ENCODE measurements around the gene CFDP1.
"Not testable (repeated sequence)": the region's sequence is repeated elsewhere in the genome, so short reads cannot be mapped to it uniquely, and the experiment has no call there.

CFDP1 gene

DNA sequence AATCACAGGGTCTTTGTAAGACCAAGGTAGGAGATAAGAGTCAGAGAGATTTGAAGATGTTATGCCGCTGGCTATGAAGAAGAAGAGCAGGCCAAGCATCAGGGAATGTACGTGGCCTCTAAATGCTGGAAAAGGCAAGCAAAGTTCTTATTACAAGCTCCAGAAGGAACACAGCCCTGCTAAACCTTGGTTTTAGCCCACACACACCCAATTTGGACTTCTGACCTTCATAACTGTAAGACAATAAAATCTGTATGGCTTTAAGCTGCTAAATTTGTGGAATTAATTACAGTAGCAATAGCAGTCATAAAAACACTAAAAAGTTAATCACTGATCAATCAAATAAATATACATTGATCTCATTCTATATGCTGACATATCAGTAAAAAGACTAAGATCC is 25.1 kb upstream of the CFDP1 start:
- no peak for DNase-seq (ENCODE audit: low spot score)

DNA sequence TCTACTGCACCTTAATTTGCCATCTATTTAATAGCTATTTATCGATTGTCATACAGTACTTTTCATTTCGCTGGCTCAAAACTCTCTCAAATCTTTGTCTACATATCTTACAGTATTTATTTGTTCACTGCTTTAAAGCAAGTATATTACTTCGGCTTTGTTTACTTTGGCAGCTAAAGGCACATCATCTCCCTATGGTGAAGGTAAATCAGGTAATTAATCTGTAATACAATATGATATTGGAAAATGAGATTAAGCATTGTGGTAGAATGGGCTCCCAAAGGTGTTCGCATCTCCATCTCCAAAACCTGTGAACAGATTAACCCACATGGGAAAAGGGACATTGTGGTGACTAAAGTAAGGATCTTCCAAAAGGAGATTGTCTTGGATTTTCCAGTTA is 24.7 kb upstream of the CFDP1 start:
- DNase-seq (ENCODE audit: low spot score) = no peak

DNA sequence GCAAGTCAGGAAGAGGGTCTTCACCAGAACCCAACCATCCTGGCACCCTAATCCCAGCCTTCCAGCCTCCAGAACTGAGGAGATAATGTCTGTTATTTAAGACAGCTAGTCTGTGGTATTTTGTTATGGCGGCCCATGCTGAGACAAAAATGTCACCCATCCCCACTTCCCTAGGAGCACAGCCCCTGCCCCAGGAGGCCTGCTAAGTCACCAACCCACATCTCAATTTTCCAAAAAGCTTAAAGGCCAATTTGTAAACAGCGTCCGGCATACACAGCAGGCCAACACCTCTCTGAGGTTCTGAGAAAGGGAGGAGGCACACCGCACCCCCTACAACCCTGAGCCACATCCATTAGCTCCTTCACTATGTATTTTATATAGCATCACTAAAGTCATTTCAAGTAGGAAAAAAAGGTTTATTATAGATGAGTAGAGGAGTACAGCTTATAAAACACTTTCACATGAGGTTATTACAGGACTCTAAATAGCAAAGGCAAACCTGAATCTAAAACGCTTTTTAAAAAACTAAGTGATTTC is 24.2 kb upstream of the CFDP1 start:
- no peak for DNase-seq (ENCODE audit: low spot score)

DNA sequence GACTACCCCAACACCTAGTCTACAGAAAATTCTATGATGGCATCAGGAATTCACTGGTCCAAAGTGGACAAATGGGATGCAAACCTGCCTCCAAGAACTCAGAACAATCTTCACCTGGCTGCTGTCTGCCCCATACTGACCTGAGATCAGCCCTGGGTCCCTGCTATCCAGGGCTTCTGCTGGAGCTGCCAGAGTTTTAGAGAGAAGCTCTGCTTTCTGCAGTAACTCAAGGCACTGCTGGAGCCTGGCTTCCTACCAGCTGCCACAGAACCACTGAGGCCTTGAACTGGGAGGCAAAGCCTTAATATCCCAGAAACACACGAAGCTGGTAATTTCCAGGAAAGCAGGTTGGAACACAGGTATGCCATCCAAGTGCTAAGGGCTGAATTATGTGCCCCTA is 23.7 kb upstream of the CFDP1 start:
- DNase-seq (ENCODE audit: low spot score) = no peak

DNA sequence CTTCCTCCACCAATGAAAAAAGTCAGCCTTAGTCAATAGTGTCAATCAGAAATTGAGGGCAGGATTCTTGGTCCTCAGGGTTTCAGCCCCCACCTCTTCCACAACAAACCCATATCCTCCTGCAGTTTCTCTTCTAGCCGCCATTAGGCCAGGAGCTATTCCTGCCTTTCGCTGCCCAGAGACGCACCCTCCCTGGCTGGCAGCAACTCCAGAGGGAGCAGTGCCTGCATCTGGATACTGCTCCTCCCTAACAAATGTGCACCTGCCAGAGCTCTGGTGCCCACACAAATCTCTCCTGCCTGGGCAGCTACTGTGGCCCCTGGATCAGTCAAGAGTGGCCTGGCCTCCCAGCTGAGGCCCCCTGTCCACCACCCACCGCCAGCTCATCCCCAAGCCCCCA is 23.2 kb upstream of the CFDP1 start:
- not testable (repeated sequence) for DNase-seq (ENCODE audit: low spot score)

DNA sequence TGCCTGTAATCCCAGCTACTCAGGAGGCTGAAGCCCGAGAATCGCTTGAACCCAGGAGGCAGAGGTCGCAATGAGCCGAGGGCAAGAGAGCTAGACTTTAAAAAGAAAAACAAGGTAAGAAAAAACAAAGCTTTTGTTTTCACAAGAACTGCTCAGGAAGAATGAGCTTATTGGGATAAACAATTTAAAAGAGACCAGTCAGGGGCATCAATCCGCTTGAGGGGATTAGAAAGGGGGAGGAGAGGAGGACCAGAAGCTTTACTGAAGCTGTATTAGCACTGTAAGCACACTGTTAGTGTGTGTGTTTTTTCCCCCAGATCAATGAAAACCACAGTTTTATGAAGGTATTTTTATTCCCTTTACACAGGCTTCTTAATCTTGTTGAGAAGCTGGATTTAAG is 22.4 kb upstream of the CFDP1 start:
- no peak for DNase-seq (ENCODE audit: low spot score)

DNA sequence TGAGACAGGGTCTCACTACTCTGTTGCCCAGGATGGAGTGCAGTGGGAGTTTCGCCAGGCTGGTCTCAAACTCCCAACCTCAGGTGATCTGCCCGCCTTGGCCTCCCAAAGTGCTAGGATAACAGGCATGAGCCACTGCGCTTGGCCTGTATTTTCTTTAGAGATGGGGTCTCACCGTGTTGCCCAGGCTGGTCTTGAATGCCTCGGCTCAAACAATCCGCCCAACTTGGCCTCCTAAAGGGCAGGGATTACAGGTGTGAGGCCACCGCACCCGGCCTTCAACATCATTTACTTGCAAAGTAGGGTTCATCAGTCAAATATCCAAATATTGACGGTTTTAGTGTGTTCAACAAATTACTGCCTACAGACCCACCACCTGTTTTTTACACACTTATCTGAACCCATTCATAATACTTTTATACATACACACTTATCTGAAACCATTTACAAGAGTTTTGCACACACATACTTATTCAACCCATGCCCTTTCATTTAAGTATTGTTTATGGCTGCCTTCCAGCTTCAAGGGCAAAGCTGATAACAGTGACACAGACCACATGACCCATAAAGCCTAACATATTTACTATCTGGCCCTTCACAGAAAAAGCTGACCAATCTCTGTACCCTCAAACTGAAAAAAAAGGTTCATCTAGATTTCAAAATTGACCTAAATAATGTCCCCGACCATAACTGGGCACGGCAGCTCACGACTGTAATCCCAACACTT is 19.3 kb upstream of the CFDP1 start:
- no peak for DNase-seq (ENCODE audit: low spot score)

DNA sequence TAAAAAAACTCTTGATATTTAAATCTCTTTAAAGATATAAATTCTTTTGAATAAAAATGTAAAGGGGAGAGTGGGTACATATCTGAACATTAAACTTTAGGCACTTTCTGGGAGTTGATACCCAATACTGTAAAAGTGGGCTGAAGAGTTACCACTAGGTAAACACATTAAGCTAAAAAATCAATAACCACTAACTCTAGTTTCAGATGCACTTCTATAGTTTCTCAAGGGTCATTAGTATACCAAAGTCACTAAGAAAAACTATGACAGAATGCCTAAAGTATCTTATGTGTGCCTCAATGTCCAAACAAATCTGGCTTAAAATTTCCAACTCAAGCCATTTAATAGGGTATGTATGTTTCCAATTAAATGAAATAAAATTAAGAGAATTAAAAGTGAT is 13.1 kb upstream of the CFDP1 start:
- DNase-seq (ENCODE audit: low spot score) = no peak

DNA sequence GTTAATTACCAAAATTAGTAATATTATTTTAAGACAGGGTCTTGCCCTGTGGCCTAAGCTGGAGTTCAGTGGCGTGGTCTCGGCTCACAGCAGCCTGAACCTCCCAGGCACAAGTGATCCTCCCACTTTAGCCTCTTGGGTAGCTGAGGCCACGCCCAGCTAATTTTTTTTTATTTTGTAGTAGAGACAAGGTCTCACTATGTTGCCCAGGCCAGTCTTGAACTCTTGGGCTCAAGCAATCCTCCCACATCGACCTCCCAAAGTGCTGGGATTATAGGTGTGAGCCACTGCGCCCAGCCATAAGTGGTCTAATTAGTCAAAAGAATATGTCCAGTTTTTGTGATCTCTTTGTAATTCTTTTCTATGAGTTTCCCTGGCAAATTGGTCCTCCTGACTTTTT is 12.0 kb upstream of the CFDP1 start:
- DNase-seq (ENCODE audit: low spot score) = no peak

DNA sequence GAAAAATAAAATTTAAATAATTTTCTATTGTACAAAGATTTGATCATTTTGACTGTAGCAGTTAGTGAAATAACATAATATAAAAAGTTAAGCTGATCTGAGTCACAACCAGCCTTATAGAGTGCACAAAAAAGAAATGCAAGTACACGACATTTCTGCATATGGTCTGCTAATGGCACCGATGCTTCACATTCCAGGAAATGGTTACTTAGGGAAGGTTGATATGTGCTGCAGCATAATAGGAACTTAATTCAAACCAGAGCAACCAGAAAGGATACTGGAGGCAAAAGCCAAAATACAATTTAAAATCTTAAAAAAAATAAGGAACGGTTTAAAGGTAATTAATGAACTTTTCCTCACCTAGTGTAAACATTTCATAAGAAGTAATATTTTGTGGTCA is 10.0 kb upstream of the CFDP1 start:
- DNase-seq (ENCODE audit: low spot score) = no peak

DNA sequence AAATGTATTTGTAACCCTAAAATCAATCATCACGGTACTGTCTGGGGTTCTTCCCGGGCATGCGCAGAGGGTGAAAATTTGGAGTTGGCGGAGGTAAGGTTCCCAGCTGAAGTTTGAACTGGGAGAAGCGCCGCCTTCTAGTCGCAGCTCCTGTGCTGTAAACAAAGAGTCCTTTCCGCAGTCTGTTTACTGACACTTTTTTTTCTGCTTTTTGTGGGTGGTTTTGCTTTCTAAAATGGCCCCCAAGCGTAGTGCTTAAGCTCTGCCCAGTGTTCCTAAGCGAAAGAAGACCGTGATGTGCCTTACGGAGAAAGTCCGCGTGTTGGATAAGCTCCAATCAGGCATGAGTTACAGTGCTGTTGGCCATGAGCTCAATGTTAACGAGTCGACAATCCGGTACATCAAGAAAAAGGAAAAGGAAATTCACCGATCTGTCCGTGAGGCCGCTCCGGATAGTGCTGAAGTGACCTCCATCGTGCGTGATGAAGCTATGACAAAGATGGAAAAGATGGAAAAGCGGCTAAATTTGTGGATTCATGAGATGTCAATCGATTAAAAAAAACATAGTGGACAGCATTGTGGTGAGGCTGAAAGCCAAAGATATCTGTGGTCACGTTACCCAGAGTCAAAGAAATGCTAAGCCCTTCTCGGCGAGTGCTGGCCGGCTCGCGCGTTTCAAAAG is 570 bp upstream of the CFDP1 start:
- DNase-seq (ENCODE audit: low spot score) = peak; percentile 82

DNA sequence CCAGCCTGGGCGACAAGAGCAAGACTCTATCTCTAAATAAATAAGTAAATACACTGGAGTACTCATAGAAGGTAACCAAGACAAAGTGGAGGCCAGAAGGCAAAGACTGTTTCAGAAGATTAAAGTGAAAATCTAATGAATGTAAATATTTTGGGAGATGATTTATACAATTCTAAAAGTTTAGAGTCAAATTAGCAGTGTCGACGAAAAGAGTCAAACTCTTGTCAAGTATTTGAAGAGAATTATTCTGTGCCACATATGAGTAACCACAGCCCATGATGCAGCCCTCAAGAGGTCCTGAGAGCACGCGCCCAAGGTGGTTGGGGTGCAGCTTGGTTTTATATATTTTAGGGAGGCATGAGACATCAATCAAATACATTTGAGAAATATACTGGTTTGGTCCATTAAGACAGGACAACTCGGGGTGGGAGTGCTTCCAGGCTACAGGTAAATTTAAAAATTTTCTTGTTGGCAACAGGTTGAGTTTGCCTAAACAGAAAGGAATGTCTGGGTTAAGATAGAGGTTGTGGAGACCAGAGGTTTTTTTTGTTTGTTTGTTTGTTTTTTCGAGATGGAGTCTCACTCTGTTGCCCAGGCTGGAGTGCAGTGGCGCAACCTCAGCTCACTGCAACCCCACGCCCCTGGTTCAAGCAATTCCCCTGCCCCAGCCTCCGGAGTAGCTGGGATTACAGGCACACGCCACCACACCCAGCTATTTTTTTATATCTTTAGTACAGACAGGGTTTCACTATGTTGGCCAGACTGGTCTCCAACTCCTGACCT is 3.5 kb downstream of the CFDP1 start:
- DNase-seq (ENCODE audit: low spot score) = no peak

DNA sequence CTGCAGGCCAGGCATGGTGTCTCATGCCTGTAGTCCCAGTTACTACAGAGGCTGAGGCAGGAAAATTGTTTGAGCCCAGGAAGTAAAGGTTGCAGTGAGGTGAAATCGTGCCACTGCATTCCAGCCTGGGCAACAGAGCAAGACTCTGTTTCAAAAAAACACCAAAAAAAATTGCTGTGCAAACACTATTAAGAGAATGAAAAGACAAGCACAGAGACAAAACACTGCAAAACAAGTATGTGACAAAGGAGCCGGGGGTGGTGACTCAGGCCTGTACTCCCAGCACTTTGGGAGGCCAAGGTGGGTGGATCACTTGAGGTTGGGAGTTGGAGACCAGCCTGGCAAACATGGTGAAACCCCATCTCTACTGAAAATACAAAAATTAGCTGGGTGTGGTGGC is 6.8 kb downstream of the CFDP1 start:
- DNase-seq (ENCODE audit: low spot score) = not testable (repeated sequence)

DNA sequence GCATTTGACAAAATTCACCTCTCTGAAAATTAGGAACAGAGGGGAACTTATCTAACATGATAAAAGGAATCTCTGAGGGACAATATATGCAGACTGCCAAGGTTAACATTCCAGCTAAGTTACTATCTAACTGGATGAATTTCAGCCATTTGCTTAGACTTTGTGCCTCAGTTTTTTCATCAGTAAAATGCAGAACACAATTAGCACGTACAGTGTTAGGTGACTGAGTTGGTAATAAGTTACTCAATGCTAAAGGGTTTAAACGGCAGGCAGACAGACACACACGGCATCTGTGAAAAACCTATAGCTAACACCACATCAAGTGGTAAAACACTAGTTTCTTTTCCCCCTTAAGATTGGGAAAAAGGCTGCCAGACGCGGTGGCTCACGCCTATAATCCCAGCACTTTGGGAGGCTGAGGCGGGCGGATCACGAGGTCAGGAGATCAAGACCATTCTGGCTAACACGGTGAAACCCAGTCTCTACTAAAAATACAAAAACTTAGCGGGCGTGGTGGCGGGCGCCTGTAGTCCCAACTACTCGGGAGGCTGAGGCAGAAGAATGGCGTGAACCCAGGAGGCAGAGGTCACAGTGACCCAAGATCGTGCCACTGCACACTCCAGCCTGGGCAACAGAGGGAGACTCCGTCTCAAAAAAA is 9.1 kb downstream of the CFDP1 start:
- not testable (repeated sequence) for DNase-seq (ENCODE audit: low spot score)

DNA sequence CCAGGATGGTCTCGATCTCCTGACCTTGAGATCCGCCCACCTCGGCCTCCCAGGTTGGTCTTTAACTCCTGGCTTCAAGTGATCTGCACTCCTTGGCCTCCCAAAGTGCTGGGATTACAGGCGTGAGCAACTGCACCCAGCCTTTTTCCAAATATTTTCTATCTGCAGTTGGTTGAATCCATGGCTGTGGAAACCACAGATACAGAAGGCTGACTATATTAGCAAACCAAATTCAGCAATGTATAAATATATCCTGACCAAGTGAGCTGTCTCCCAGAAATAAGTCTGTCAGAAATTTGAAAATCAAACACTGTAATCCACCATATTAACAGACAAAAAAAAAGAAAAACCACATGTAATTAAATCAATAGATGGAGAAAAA is 9.6 kb downstream of the CFDP1 start:
- DNase-seq (ENCODE audit: low spot score) = no peak

DNA sequence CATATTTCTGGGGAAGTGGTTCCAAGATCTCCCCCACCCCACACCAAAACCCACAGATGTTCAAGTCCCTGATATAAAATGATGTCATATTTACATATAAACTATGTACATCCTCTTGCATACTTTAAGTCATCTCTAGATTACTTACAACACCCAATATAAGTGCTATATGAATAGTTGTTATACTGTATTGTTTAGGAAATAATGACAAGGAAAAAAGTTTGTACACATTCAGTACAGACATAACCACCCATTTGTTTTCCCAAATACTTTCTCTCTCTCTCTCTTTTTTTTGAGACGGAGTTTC is 11.5 kb downstream of the CFDP1 start:
- no peak for DNase-seq (ENCODE audit: low spot score)

DNA sequence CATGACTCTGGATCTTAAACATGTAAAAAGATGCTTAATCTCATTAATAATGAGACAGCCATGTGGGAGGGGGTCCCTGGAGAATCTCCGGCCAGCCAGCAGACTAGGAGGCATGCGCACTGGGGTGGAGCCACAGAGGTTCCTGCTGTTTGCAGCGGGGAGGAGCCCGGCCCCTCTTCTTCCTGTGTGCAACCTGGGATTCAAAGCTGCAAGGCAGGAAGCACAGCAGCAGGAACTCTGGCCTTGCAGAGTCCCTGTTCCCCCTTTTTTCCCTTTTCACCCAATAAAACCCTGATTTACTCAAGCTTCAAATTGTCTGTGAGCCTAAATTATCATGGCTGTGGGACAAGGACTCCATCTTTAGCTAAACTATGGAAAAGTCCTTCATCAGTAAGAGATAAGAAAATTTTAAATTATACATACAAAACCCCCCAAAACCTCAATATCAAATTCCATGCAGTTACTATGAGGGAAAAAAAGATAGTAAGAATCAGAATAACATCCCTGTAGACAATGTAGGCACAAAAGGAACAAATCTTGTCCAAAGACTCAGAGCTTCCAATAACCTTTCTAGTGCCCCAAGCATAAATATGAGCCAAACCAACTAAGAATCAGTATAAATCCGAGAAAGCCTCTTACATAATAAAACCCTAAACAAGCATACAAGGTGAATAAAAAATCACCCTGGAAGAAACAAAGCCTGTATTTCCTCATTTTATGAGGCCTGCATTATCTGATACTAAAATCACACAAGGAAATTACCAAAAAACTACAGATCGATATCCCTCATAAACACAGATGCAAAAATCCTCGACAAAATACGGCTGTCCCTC is 12.1 kb downstream of the CFDP1 start:
- DNase-seq (ENCODE audit: low spot score) = no peak

DNA sequence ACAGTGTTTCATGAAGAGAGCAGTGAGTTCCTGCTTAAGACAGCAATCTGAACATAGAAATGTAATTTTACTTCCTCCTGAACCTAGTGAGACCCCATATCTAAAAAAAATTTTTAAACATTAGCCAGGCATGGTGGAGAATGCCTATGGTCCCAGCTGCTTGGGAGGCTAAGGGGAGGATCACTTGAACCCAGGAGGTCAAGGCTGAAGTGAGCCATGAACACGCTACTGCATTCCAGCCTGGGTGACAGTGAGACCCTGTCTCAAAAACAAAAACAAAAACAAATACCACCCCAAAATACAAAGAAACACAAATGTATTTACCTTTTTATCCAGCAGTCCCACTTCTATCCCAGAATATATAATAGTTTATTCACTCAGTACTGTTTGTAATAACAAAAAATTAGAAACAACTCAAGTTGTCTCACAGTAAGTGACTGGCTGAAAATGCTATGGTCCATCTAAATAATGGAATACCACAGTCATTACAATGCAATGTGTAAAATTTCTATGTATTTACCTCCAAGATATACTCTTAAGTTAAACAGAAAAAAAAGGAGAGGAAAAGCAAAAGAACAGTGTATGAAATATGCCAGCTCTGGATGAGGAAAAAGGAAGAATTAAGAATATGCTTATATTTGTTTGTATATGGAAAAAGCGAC is 16.3 kb downstream of the CFDP1 start:
- no peak for DNase-seq (ENCODE audit: low spot score)

DNA sequence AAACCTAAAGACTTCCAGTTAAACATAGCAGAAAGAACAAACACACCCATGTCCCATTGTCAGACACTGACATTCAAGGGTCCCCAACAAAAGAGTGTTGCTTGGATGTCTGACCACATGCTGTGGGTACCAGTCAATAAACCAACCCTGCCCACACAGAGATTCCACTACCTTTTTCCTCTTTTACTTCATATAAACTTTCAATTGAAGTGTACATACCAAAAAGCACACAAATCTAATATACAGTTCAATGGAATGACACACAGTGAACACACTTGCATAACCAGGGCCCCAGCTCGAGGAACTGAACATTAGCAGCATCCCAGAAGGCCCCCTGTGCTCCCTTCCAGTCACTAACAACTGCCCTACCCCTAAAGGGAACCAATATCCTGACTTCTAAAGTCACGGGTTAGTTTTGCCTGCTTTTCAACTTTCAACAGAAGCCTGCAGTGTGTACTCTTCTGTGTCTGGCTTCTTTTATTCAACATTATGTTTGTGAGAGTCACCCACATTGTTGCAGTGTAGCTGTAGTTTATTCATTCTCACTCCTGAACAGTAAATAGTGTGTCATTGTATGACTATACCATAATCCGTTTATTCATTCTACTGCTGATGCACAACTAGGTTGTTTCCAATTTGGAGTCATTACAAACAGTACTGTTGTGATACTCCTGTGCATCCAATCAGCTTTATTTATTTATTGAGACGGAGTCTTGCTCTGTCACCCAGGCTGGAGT is 18.0 kb downstream of the CFDP1 start:
- no peak for DNase-seq (ENCODE audit: low spot score)

DNA sequence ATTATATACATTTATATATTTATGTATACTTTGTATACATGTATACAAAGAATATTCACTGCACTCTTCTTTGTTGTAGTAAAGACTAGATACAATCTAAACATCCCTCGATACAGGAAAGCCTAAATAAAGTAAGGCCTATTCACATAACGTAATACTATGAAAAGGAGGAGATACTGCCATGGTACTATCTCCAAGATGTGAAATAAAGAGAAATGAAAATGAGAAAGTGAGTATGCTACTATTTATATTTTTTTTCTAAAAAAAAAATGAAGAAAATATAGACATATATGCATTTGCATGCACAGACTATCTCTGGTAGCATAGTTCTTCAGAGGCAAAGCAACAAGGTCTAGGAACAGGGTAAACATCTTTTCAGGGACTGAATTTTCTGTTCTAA is 19.4 kb downstream of the CFDP1 start:
- DNase-seq (ENCODE audit: low spot score) = no peak

Data from CD4-positive, alpha-beta T cell treated with Interleukin-2 at 100 ng/mL for 4 hours (primary cell).